K562 (cell line): Measurements from ENCODE around the gene CCDC32. TPM values are rescaled to one million over a fixed set of nuclear protein-coding genes. Genes with fewer than 3 reads are reported as not detected.

ENCODE experiments used
- ATAC-seq: fragments of 200-7000 bp; cut with Tn5 transposase; 3 replicates; pipeline ENCODE4 v1.9.1; 2020; ENCODE audit warnings: moderate library complexity
- BruUV-seq: library from RNA; stranded (reverse); fragments of 400-500 nt; replicated peaks from 2 replicates; lab custom pipeline; 2021; lab: Mats Ljungman, UMichigan
- CTCF ChIA-PET: fragments of 300-600 bp; formaldehyde crosslinking; extraction: SDS; loops from one replicate; lab custom pipeline; 2021; ENCODE audit warnings: low intra/inter-chr PET ratio; lab: Yijun Ruan, JAX
- POLR2A ChIA-PET: fragments of 300-600, 350-650 bp; sonication (Branson Sonifier 250); formaldehyde crosslinking; extraction: SDS; loops from one replicate; lab custom pipeline; 2021; ENCODE audit warnings: antibody characterized with exemption, inconsistent platforms; lab: Yijun Ruan, JAX
- DNase-seq, 4 experiments: peaks; one replicate each; pipeline versions ENCODE4 v3.0.0 to v3.0.0-alpha.2; 2011 to 2018; ENCODE audit warnings: low spot score in 3 of 4, mixed read lengths in 3 of 4; ENCODE audit errors: extremely low read depth in 1 of 4
- FAIRE-seq: peaks from 2 replicates; lab custom pipeline; 2011; peaks lifted over from hg19 to GRCh38; lab: Jason Lieb, UNC
- H2AFZ ChIP-seq: 2 replicates; pipeline ENCODE4 v1.6.0; 2011; ENCODE audit warnings: low read depth, low read length, control low read depth, inconsistent platforms
- H3K27ac ChIP-seq: fragments of 200-600 bp; 3 replicates; pipeline ENCODE4 v1.8.0; 2011; ENCODE audit warnings: low read depth, mild to moderate bottlenecking, control low read depth, inconsistent platforms, low read length, moderate library complexity, mixed read lengths; ENCODE audit errors: extremely low read depth
- H3K27me3 ChIP-seq, 2 experiments: fragments of 300-600 bp in 1 of 2; 2 replicates in 1 of 2; 3 replicates in 1 of 2; pipeline versions ENCODE4 v1.6.0 to v1.8.0; 2011; ENCODE audit warnings: inconsistent platforms in 2 of 2, low read length in 2 of 2, mild to moderate bottlenecking in 1 of 2, mixed read lengths in 1 of 2, moderate library complexity in 1 of 2; ENCODE audit not compliant: control insufficient read depth in 2 of 2, insufficient read depth in 2 of 2
- H3K36me3 ChIP-seq: fragments of 300-600 bp; 3 replicates; pipeline ENCODE4 v1.8.0; 2011; ENCODE audit warnings: mild to moderate bottlenecking, low read length, inconsistent platforms; ENCODE audit not compliant: control insufficient read depth, insufficient read depth
- H3K4me1 ChIP-seq, 2 experiments: fragments of 200-600 bp in 1 of 2; replicated peaks in 1 of 2; 2 replicates in 1 of 2; 3 replicates in 1 of 2; pipeline versions ENCODE4 v1.5.1 to v1.8.0; 2011; ENCODE audit warnings: inconsistent platforms in 2 of 2, low read length in 2 of 2, mild to moderate bottlenecking in 1 of 2, mixed read lengths in 1 of 2, moderate library complexity in 1 of 2; ENCODE audit not compliant: control insufficient read depth in 2 of 2, insufficient read depth in 2 of 2
- H3K4me2 ChIP-seq: 2 replicates; pipeline ENCODE4 v1.6.1; 2011; ENCODE audit warnings: low read length, control low read depth, inconsistent platforms, mixed read lengths; ENCODE audit not compliant: insufficient read depth
- H3K4me3 ChIP-seq: fragments of 200-600 bp; sonication (generic), shearing (Covaris generic); 2 replicates; pipeline ENCODE4 v1.5.1; 2016; ENCODE audit warnings: control low read depth, inconsistent platforms
- H3K79me2 ChIP-seq: fragments of 200-600 bp; 3 replicates; pipeline ENCODE4 v1.8.0; 2011; ENCODE audit warnings: low read length, inconsistent platforms; ENCODE audit not compliant: control insufficient read depth, insufficient read depth
- H3K9ac ChIP-seq, 2 experiments: 2 replicates each; pipeline versions ENCODE4 v1.6.0 to v1.6.1; 2011; ENCODE audit warnings: low read depth in 2 of 2, low read length in 2 of 2, control low read depth in 1 of 2, inconsistent platforms in 1 of 2, mild to moderate bottlenecking in 1 of 2, mixed read lengths in 1 of 2; ENCODE audit not compliant: insufficient read depth in 1 of 2
- H3K9me1 ChIP-seq: one replicate; pipeline ENCODE4 v1.6.0; 2011; ENCODE audit warnings: inconsistent platforms, mild to moderate bottlenecking, low read length, moderate library complexity; ENCODE audit not compliant: control insufficient read depth, insufficient read depth
- H3K9me3 ChIP-seq: replicated peaks from 2 replicates; pipeline ENCODE4 v1.5.1; 2011; ENCODE audit warnings: low read depth, low read length, inconsistent platforms; ENCODE audit not compliant: control insufficient read depth, insufficient read depth
- H4K20me1 ChIP-seq: replicated peaks from 2 replicates; pipeline ENCODE4 v1.6.1; 2011; ENCODE audit warnings: low read length, inconsistent platforms, mixed read lengths; ENCODE audit not compliant: control insufficient read depth, insufficient read depth
- ATF6 ChIP-seq: sonication (generic); formaldehyde crosslinking; IDR thresholded peaks from 2 replicates; pipeline ENCODE4 v1.4.0; 2020; ENCODE audit warnings: mild to moderate bottlenecking, missing genetic modification reagents
- BMI1 ChIP-seq: fragments of 150-350 bp; IDR thresholded peaks from 2 replicates; pipeline ENCODE4 v1.6.1; 2014; ENCODE audit warnings: low read length
- CBX8 ChIP-seq: fragments of 200-600 bp; sonication (generic); IDR thresholded peaks from 2 replicates; pipeline ENCODE4 v1.6.1; 2012; ENCODE audit warnings: borderline replicate concordance, mixed run types, low read depth, mild to moderate bottlenecking, moderate library complexity, mixed read lengths, low read length, control low read depth, inconsistent platforms; ENCODE audit not compliant: poor library complexity, severe bottlenecking; ENCODE audit errors: extremely low read depth
- ESRRA ChIP-seq: fragments of 450-650 bp; IDR thresholded peaks from 2 replicates; pipeline ENCODE4 v1.6.1; 2014; ENCODE audit warnings: low read depth, mild to moderate bottlenecking, moderate library complexity, borderline replicate concordance
- GATA2 ChIP-seq: sonication (generic); formaldehyde crosslinking; IDR thresholded peaks from 2 replicates; pipeline ENCODE4 v1.4.0; 2020; ENCODE audit warnings: mild to moderate bottlenecking, missing genetic modification reagents
- MBD1 ChIP-seq: fragments of 250-450 bp; sonication (Bioruptor Pico); IDR thresholded peaks from 2 replicates; pipeline ENCODE4 v1.8.0; 2022; ENCODE audit warnings: inconsistent platforms
- MIER1 ChIP-seq: fragments of 450-650 bp; IDR thresholded peaks from 2 replicates; pipeline ENCODE4 v1.6.1; 2016; ENCODE audit warnings: antibody characterized with exemption, mild to moderate bottlenecking, low read depth
- MTA3 ChIP-seq: fragments of 450-650 bp; formaldehyde crosslinking; IDR thresholded peaks from 2 replicates; pipeline ENCODE4 v1.6.1; 2017; ENCODE audit warnings: mild to moderate bottlenecking, borderline replicate concordance
- NEUROD1 ChIP-seq: fragments of 150-350 bp; IDR thresholded peaks from 2 replicates; pipeline ENCODE4 v1.6.1; 2014; ENCODE audit warnings: borderline replicate concordance, low read length, low read depth; ENCODE audit not compliant: partially characterized antibody
- NR0B1 ChIP-seq: fragments of 450-650 bp; IDR thresholded peaks from one replicate; pipeline ENCODE4 v1.6.1; 2018; ENCODE audit warnings: mild to moderate bottlenecking, moderate library complexity; ENCODE audit not compliant: partially characterized antibody
- NR2F6 ChIP-seq: fragments of 450-650 bp; formaldehyde crosslinking; IDR thresholded peaks from 2 replicates; pipeline ENCODE4 v1.4.0; 2020; ENCODE audit warnings: mild to moderate bottlenecking
- PCBP1 ChIP-seq: fragments of 200-400 bp; formaldehyde crosslinking; IDR thresholded peaks from 2 replicates; pipeline ENCODE4 v1.6.1; 2018; ENCODE audit warnings: mild to moderate bottlenecking, low read depth, low read length; ENCODE audit not compliant: poor library complexity, severe bottlenecking
- ZNF277 ChIP-seq: fragments of 250-450 bp; sonication (Bioruptor Pico); IDR thresholded peaks from 2 replicates; pipeline ENCODE4 v1.8.0; 2022; ENCODE audit warnings: inconsistent platforms, mild to moderate bottlenecking, moderate library complexity, borderline replicate concordance
- WGBS: fragments of 100-300 bp; shearing (Covaris generic); methylation state at CpG from one replicate; pipeline ENCODE4 v1.1.6; 2016; ENCODE audit warnings: low coverage, mixed read lengths; ENCODE audit not compliant: insufficient coverage; ENCODE audit errors: missing lambda C conversion rate; 5-methylcytosine and 5-hydroxymethylcytosine counted together
- in situ Hi-C: fragments of 300-500 bp; cut with MboI; formaldehyde crosslinking; loops from 4 replicates; pipeline ENCODE4 v1.15.0; 2018; ENCODE audit warnings: inconsistent platforms, mixed read lengths
- intact Hi-C: fragments of 100-400 bp; cut with micrococcal nuclease; formaldehyde crosslinking; loops from 2 replicates; pipeline ENCODE4 v1.14.2; 2022
- polyA plus RNA-seq, 8 experiments: library from polyadenylated mRNA; depleted of rRNA in 4 of 8; stranded (reverse) in 5 of 8; unstranded in 3 of 8; fragments of >200 nt; fragmentation: Nextera tagmentation in 2 of 8; fragmentation: Illumina TruSeq in 1 of 8; extraction: Ambion mirVana in 2 of 8; extraction: Trizol in 1 of 8; gene quantifications; 2 replicates each; pipeline versions ENCODE4 v1.2.1 to v1.2.3, GENCODE V29; 2011 to 2014; ENCODE audit warnings: inconsistent platforms in 1 of 8, missing spikeins in 1 of 8
- total RNA-seq, 7 experiments: library from RNA; depleted of rRNA in 6 of 7; stranded (reverse); fragments of >200 nt in 6 of 7; fragmentation: Illumina TruSeq in 2 of 7; extraction: Trizol in 2 of 7; gene quantifications; 2 replicates each; pipeline versions ENCODE4 v1.2.1 to v1.2.3, GENCODE V29; 2011 to 2021; ENCODE audit warnings: low replicate concordance in 1 of 7

Gene CCDC32
- total and polyA plus RNA-seq, 9 of the 15 experiments (the other 6 are each of a cell fraction or from before 2014, with no cell fraction given), result 22.2 to 94.8 (median 37.1) TPM

- TF ChIP-seq MBD1 (CRISPR knock-in tag), result no peak
- no peak for TF ChIP-seq MIER1
- TF ChIP-seq MTA3, result no peak
Observed at GRCh38 chr15:40590667-40591050, 25.8 kb upstream of the CCDC32 start (continued).

- Histone ChIP-seq H3K9me3 (peaks cover 3% of the 10 kb centered on the region), H4K20me1 (no peaks in the 10 kb centered on the region), H3K4me2 (peak overlapping the region; percentile 46; the same call in 1 of the 2 replicates), H3K27me3 (no peaks in the 10 kb centered on the region), H2AFZ (peak overlapping the region; percentile 80), H3K4me3 (no peak overlapping the region), H3K9ac (peak overlapping the region in 1 of 2 experiments; percentile 51; a peak in 1 of 4 replicates), H3K4me1 (peaks cover 0 to 2% of the 10 kb centered on the region in 2 experiments; a peak in 1 of 5 replicates), H3K36me3 (no peaks in the 10 kb centered on the region), H3K9me1 (no peaks in the 10 kb centered on the region), H3K27ac (peak overlapping the region; percentile 14; the same call in 2 of the 3 replicates), H3K79me2 (no peaks in the 10 kb centered on the region)
- no peak for TF ChIP-seq NEUROD1
- no peak for TF ChIP-seq CBX8
- TF ChIP-seq NR0B1, result no peak
- TF ChIP-seq BMI1, result no peak
- no peak for TF ChIP-seq PCBP1
- no peak for TF ChIP-seq ATF6
- TF ChIP-seq ESRRA, result no peak
- TF ChIP-seq ZNF277, result no peak
- TF ChIP-seq GATA2 (CRISPR knock-in tag), result no peak
- TF ChIP-seq NR2F6 (CRISPR knock-in tag), result no peak
- CTCF ChIA-PET, result interaction anchor here (0.6 kb wide), 1 partner anchor 12 kb away, joined by 3 read pairs; no protein-coding TSS in a partner anchor
- FAIRE-seq (no peak), ATAC-seq (no peak; the same call in 2 of the 3 replicates), DNase-seq (no peak)
- no TSS peak for BruUV-seq
- in situ Hi-C loops, result no loop called here
- 13% methylated on average over 2 of the region's 2 CpGs for WGBS
- POLR2A ChIA-PET, result interaction anchor here (0.6 to 1.5 kb wide), 4 partner anchors 15 to 112 kb away, joined by 3 to 5 read pairs (median 4); partner anchors contain the start of genes CCDC32 and RPUSD2
- intact Hi-C loops, result no loop called here
Observed at GRCh38 chr15:40584191-40584590, 19.3 kb upstream of the CCDC32 start.
